ENCODE data around the gene MTLN.
"Not testable (repeated sequence)": the region's sequence is repeated elsewhere in the genome, so short reads cannot be mapped to it uniquely, and the experiment has no call there.

Gene MTLN, protein sequence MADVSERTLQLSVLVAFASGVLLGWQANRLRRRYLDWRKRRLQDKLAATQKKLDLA

DNA sequence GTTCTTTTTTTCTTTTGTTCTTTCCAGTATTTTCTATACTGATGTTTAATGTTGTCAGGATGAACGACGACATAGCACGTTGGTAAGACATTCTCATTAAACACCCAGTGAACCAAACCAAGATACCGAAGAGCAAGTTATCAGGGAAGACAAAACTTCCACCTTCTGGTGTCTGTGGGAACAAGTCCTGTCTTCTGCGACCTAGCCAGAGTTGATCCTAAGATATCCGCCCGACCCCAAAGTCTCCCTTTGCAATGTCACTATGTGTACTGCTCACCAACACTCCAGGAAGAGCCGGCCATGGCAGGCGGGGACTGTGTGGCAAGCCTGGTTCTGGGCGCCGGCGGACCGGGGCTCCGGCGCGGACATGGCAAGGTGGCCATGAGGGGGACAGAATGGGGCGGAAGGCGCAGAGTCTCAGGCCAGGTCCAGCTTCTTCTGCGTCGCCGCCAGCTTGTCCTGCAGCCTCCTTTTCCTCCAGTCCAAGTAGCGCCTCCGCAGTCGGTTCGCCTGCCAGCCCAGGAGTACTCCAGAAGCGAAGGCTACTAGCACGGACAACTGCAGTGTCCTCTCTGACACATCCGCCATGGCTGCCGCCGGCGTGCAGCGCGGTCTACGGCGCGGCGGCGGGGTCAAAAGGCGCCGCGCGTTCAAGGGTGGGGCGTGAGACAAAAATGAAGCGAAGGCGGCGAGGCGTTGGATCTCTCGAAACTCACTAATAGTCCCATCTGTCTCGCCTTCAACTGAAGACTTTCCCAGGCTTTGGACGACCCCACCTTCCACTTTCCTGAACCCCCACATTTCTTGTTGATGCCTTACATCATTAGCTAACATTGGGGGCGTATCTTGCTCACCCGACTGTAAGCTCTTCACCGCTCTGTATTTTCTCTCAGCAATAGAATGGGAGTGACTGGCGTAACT, at the start of gene MTLN:
Gene MTLN, minus strand, starts transcription at position 610 of the 921 bp plus-strand sequence. Its CDS starts 22 bp downstream, at position 588.
- DNase-seq, result peak; percentile 70

DNA sequence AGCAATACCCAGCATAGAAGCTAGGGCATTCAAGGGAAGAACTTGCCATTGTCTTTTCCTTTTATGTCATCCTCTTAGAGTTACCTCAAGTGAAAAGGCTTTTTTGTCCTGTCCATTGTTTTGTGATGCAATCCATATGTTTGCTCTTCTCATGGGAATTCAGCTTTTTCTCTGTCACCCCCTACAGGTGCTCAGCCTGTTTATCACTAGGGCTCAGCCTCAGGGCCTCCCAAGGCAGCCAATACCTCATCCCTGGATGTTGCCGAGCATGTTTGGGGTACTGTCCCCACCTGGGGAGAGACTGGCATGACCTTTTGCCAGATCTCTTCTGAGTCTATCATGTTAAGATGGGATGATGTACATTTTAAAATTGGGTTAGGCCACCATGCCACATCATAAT, 49.6 kb upstream of the MTLN start:
- not testable (repeated sequence) for DNase-seq

DNA sequence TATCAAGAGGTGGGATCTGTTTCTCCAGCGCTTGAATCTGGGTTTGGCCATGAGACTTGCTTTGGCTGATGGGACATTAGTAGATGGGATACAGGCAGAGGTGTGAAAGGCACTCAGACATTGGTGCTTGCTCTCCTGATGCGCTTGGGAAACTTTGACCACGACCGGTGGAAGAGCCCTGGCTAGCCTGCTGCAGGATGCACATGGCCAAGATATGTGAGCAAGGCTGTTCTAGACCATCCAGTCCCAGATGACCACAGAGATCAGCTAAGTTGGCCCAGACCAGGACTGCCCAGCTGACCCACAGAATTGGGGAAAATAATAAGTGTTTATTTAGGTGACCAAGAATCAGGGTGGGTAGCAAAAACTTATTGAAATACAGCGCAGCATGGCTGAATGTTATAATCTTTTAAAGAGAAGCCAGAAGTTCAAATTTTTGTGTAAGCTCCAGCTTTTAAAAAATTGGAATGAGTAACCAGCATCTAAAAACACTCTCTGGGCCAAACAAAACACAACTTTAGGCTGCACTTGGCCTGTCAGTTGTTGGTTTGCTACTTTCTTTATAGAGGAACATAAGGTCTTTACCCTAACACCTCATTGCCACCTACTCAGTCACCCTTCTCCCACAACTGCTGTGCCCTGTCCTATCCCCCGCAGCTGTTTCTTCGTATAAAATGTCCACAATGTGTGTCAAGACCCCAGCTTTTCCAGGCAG, 35.9 kb upstream of the MTLN start:
- DNase-seq, result not testable (repeated sequence)

DNA sequence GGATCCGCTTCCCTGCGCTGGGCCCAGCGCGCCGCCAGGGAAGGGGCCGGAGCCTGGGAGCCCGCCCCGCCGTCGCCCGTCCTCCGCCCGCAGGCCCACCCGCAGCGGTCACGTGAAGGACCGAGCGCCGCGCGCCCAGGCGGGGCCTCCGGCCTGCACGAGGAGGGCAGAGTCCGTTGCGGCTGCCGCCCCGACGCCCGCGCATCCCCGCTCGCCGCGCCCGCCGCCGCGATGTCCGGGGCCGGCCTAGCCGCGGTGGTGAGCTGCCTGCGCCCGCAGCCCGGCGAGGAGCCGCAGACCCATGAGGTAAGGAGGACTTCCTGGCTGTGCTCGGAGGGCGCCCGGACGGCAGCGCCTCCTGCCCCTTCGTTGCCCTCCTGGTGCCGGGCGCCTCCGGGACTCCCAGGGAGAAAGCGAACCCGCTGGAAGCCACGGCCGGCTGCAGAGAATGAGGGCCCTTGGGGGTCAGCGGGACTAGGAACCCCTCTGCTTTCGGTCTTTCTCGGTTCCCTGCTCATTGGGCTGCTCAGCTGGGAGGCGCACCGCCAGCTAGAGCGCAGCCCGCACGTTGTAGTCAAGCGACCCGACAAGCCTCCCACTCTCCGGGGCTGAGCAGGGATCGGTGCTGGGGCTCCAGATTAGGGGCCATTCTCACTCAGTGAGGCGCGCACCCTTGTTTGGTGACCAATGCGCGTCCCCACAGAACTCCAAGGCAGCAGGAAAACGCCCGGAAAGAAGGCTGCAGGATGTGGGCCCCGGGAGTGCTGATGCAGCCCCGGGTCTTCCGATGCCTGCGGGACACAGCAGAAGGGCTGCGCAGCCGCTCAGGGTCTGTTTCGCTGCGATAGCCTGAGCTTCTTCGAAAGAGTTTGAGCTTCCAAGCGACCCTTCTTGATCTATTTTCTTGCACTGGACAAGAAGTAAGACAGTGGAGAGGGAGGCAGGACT, 33.4 kb upstream of the MTLN start:
- not testable (repeated sequence) for DNase-seq

DNA sequence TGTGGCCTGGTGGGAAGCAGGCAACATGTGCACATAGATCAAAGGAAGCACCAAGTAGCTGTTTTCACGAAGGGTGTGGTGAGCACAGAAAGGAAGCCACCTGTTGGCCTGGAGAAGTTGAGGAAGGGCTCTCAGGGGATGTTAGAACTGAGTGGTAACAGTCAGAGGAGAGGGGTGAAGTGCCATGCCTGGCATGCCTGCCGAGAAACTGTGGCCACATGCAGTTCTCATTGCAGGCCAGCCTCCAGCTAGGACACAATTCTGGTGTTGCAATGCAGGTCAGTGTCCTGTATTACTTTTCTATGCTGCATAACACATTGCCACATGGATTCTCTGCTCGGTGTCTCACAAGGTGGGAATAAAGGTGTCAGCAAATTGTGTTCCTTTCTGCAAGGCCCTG, 30.9 kb upstream of the MTLN start:
- DNase-seq, result not testable (repeated sequence)

DNA sequence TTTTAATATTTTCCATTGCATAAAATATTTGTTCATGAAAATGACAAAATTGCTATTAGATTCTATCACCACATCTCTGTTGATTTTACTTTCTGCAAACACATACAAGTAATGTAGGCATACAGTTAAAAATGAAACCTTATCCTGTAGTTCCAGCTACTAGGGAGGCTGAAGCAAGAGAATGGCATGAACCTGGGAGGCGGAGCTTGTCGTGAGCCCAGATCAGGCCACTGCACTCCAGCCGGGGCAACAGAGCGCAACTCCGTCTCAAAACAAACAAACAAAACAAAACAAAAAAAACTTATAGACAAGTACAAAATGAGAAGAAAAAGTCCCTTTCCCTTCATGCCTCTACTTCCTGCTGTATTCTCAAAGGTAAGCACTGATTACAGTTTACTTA, 22.2 kb upstream of the MTLN start:
- not testable (repeated sequence) for DNase-seq

DNA sequence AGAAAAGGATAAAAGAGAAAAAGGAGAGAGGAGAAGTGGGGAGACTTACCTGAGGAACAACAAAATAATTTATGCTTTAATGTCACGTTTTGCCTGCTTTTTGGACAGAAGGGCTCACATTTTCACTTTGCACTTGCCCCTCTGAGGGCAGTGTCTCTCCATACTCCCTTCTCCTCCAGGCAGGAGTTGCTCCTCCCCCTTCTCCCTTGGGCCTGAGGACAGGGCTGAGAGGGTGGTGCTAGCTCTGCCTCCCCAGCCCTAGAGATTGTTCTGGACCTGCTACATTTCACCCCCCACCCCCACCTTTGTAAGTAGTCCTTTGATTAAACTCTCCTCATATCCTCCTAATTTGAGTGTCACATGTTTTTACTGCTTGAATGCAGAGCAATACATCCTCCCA, 17.5 kb upstream of the MTLN start:
- not testable (repeated sequence) for DNase-seq

DNA sequence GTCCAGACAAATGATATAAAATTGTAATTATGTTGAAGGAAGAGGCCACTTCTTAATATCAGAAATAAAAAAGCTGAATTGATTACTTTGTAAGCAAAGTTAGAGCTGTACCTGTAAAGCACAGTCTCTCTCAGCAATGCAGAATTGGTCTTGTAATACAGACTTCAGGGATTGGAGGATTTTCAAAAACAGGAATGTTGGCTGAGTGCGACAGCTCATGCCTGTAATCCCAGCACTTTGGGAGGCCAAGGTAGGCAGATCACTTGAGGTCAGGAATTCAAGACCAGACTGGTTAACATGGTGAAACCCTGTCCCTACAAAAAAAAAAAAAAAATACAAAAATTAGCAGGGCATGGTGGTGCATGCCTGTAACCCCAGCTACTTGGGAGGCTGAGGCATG, 10.3 kb upstream of the MTLN start:
- not testable (repeated sequence) for DNase-seq

DNA sequence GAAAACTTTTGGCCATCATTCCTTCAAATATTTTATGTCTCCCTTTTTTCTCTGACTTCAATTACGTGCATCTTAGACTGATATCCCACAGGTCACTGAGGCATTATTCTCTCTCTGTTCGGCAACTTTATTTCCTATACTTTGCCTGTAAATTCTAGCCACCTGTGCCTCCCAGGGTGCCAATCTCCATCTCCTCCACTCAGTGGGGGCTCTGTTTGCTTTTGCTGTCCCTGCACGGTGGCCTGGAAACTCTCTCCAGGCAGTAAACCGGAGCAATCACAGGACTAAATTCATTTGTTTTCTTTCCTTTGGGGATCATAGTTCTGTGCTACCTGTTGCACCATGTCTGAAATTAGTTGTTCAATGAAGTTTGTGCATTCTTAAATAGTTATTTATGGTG, 9.6 kb upstream of the MTLN start:
- DNase-seq, result no peak

DNA sequence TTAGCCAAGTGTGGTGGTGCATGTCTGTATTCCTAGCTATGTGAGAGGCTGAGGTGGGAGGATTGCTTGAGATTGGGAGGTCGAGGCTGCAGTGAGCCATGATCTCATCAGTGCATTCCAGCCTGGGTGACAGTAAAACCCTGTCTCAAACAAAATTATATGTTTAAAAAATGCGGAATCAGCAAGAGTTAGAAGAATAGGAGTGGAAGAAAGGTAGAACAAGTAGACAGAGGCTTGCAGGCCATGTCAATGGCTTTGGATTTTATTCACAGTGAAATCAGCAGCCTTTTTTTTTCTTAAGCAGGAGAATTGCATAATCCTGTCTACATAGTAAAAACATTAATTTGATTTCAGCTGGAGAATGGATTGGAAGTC, 7.8 kb upstream of the MTLN start:
- DNase-seq, result no peak

DNA sequence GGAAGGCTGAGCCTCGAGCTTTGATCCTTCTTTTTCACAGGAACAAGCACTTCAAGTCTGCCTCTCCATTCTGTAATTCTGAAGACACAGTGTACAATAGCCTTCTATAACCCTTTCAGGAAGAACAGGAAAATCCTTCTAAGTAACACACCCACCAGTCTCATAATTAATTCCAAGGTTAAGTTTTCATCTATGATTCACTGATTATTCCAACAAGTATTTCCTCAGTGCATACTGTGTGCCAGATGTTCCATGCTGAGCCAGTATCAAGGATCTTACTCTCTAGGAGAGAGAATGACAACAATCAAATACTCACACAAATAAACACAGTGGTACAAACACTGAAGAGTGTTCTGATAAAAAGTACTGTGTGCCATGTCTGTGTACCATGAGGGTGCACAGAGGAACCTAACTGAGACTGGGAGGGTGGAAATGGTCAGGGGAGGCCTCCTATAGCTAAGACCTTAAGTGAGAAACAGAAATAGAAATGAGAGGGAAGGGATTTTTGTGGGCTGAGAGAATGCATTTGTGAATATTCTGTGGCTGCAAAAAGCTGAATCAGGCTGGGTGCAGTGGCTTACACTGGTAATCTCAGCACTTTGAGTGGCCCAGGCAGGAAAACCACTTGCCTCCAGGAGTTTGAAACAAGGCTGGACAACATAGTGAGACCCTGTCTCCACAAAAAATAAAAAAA, 7.3 kb upstream of the MTLN start:
- DNase-seq, result no peak

DNA sequence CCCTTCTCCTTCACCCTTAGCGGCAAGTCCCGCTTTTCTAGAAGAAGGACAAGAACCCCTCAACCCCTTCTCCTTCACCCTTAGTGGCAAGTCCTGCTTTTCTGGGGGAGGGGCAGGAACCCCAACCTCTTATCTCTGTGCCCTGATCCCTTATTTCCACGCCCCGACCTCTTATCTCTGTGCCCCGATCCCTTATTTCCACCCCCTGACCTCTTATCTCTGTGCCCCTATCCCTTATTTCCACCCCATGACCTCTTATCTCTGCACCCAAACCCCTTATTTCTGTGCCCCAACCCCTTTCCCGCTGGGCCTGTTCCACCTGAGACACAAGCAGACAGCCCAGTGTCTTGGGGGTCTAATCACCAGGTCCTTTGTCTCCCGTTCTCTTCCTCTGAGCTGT, 6.5 kb upstream of the MTLN start:
- not testable (repeated sequence) for DNase-seq

DNA sequence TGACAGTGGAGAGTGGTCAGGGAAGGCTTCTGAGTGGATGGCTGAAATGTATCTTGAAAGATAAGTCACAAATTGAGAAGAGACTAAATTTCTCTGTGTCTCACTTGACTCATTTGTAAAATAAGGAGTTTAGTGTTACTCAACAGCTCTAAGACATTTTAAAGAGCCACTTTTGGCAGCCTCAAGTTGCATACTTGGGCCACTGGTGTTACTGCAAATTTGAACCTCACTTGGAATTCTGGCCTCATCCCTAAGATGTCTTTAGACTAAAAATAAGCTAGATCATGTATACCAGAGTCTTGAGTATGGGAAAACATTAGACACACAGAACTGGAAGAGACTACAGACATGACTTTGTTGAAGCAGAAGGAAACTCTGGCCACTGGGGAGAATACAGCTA, 4.5 kb upstream of the MTLN start:
- DNase-seq, result no peak

DNA sequence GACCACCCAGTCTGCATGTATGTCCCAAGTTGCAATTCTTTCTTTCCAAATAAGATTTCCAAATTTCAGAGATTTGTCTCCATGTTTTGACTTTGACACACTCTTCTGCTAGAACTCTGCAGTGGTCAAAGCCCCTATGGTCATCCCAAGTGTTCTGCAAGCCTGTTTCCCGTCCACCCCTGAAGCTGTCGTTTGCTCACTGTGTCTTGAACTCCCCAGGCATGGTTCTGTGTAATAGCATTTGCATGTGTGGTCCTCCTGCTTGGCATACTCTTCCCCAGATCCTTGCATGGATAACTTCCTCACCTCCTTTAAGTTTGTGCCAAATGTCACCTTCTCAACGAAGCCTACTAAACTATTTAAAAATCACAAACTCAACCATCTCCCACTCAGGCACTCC, 3.9 kb upstream of the MTLN start:
- no peak for DNase-seq

DNA sequence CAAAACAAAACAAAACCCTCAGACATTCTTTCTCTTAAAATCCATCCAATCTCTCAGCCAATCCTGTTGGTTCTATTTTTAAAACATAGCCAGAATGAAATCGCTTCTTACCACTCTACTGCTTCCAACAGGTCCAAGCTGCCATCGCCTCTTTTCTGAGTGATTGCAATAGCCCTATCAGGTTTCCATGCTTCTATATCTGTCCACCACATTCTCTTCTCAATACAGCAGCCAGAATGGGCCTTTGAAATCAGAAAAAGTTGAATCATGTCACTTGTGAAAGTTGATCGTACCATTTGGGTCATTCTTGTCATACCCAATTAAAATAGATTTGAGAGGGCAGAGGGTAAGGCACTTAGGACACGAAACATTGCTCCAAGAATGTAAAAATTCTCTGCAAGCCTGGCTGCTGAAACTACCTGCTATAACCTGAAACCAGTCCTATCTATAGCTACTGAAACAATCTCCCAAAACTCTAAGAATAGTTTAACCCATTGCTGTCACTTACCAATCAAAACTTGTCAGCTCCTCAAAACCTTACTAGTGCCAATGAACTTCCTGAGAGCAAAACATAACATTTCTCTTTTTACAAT, 3.3 kb upstream of the MTLN start:
- DNase-seq, result no peak

DNA sequence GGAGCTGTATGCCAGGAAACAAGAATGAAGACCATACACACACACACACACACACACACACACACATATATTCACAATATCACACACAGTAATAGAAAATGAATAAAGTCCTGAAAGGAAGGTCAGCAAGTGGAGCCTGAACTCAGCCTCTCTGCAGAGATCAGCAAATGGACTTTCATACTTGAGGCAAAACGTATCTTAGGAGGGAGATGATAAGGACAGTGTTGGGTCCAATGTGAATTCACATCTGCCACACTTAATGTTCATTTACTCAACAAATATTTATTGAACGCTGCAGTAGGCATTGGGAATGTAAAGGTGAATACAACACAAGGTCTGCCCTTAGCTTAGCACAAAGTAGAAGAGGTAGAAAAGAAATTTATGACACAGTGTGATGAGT, 2.7 kb upstream of the MTLN start:
- DNase-seq, result no peak

DNA sequence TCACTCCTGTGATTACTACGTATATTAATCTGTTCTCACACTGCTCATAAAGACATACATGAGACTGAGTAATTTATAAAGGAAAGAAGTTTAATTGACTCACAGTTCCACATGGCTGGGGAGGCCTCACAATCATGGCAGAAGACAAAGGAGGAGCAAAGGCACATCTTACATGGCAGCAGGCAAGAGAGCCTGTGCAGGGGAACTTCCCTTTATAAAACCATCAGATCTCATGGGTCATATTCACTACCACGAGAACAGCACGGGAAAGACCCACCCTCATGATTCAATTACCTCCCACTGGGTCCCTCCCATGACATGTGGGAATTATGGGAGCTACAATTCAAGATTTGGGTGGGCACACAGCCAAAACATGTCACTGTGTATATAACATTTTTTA, 1.2 kb upstream of the MTLN start:
- DNase-seq, result not testable (repeated sequence)

DNA sequence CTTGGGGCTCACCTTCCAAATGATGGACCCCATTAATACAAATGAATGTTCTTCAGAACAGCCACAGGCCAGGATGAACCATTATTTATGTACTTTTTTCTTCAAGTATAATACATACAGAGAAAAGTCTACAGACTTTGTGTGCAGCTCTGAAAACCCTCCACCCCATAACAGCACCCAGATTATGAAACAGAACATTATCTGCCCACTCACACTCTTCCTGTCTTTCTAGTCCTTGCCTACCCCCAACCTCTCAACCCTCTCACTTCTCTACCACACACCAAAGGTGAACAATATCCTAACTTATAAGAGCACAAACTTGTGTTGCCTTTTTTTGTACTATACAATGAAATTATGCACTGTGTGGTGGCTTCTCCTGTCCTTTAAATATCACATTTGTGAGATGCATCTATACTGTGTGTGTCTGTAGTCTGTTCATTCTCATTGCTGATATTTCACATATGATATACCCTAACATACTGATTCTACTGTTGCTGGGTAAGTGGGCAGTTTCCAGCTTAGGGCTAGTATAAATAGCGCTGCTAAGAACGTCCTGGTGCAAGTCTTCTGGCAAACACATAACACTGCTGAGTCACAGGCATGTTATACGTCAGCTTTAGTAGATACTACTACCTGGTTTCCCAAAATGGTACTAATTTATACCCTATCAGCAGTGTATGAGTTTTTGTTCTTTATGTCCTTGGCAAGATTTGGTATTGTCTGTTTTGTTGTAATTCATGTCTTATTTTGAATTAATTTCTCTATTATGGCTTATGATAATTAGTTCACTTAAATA, 6.5 kb downstream of the MTLN start:
- no peak for DNase-seq

DNA sequence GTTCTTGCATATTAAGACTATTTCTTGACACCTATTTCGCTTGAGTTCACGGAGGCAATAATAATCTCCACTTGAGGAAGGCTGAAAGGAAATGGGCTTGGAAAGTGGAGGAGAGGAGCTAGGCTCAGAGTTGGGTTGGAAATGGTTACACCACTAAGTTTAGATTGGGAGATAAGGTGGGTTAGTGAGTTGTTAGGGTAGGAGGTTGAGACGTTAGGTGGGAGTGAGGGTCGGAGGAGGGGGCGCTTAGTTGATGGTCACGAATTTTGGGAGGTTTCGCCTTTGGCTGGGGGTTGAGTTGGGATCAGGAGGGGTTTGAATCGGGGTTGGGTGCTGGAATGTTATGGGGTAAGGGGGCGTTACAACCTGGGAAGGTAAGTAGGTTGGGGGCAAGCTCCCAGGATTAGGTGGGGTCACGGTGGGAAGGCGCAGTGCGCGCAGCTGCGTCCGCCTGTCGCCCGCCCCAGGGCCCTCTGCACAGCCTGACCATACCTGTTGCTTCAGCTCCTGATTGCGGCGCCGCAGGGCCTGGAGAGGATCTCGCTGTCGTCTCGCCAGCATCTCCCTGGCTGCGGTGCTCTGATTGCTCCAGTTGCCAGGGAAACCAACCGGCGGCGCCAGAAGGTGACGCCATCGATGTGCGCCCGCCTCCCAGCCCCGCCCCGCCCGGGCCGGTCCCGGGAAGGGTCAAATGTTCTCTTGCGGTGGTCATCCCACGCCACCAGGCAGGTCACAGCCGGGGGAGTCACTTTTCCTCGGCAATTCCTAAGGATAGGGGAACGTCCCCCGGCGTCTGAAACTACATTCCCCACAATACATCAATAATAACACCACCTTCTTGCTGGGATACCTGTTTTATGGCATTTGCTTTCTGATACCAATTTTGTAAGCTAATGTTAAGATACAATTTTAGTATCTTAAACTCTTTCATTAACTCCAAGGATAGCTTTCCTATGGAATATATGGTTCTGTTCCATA, 7.7 kb downstream of the MTLN start, which contains the start of gene NPHP1:
Gene NPHP1, minus strand, starts transcription at position 606 of the 978 bp plus-strand sequence. Its CDS starts 45 bp downstream, at position 561.
- DNase-seq, result peak; percentile 79

DNA sequence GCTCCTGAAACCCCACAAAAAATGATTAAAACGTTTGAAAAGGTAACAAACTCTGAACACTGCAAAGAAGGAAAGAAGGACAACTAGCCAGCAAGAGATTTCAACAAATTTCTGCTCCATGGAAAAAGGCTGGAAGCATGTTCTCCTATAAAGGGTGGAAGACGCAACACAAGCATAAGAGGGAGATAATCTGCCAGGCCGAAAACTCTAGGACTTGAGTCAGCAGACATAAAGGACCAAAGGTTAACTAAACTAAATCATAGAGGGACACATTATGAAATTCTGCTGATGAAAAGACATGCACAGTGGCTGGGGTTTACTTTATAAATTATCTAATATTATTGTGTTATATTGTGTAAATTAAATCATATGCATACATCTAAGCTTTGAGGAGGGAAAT, 14.3 kb downstream of the MTLN start:
- no peak for DNase-seq

All from NCI-H2171 treated with DMSO at 0.1 percent for 48 hours (cell line).